ENCODE results near the gene ZCCHC14. TPM values are rescaled to one million over a fixed set of nuclear protein-coding genes. Genes with fewer than 3 reads are reported as not detected.

Gene ZCCHC14
- total RNA-seq, 2 experiments from 2014 or later = 12.4 to 13.9 TPM

- no peaks in the 10 kb centered on the region for H3K9me3 Mint-ChIP-seq
- no peak overlapping the region for H3K4me3 Mint-ChIP-seq
- DNase-seq = no peak
- CTCF ChIA-PET = interaction anchor here (0.6 to 1.6 kb wide), 4 partner anchors 12 to 223 kb away, joined by 3 to 4 read pairs (median 3); no protein-coding TSS in a partner anchor
- H3K4me1 Mint-ChIP-seq (ENCODE audit: low read depth) = no peaks in the 10 kb centered on the region
- intact Hi-C loops (cut with micrococcal nuclease) = no loop called here
- no peaks in the 10 kb centered on the region for H3K27me3 Mint-ChIP-seq (ENCODE audit: low read depth)
- H3K36me3 Mint-ChIP-seq (ENCODE audit: low read depth) = peaks cover 8% of the 10 kb centered on the region
- no peak overlapping the region for H3K27ac Mint-ChIP-seq
Observed at GRCh38 chr16:87412371-87412995, 80.3 kb downstream of the ZCCHC14 start.

GRCh38 chr16:87411375-87412271, 81.2 kb downstream of the ZCCHC14 start:
- Mint-ChIP-seq H3K27ac (peak overlapping the region; percentile 26), H3K27me3 (ENCODE audit: low read depth) (no peaks in the 10 kb centered on the region), H3K9me3 (no peaks in the 10 kb centered on the region), H3K36me3 (ENCODE audit: low read depth) (peaks cover 8% of the 10 kb centered on the region), H3K4me3 (no peak overlapping the region), H3K4me1 (ENCODE audit: low read depth) (no peaks in the 10 kb centered on the region)
- DNase-seq = no peak
- intact Hi-C loops (cut with micrococcal nuclease) = no loop called here
- CTCF ChIA-PET = interaction anchor here (1.3 kb wide), 1 partner anchor 223 kb away, joined by 3 read pairs; no protein-coding TSS in a partner anchor

- H3K27me3 Mint-ChIP-seq (ENCODE audit: low read depth) = no peaks in the 10 kb centered on the region
- H3K4me1 Mint-ChIP-seq (ENCODE audit: low read depth) = no peaks in the 10 kb centered on the region
- no peaks in the 10 kb centered on the region for H3K9me3 Mint-ChIP-seq
- H3K27ac Mint-ChIP-seq = no peak overlapping the region
- CTCF ChIA-PET = no interaction called here
- intact Hi-C loops (cut with micrococcal nuclease) = no loop called here
- DNase-seq = no peak
- no peak overlapping the region for H3K4me3 Mint-ChIP-seq
- peaks cover 10% of the 10 kb centered on the region for H3K36me3 Mint-ChIP-seq (ENCODE audit: low read depth)
Observed at GRCh38 chr16:87410968-87411367, 81.9 kb downstream of the ZCCHC14 start.

GRCh38 chr16:87410530-87410929, 82.3 kb downstream of the ZCCHC14 start:
- intact Hi-C loops (cut with micrococcal nuclease) = no loop called here
- Mint-ChIP-seq H3K36me3 (ENCODE audit: low read depth) (peaks cover 9% of the 10 kb centered on the region), H3K27me3 (ENCODE audit: low read depth) (no peaks in the 10 kb centered on the region), H3K27ac (no peak overlapping the region), H3K4me1 (ENCODE audit: low read depth) (no peaks in the 10 kb centered on the region), H3K4me3 (no peak overlapping the region), H3K9me3 (no peaks in the 10 kb centered on the region)
- DNase-seq = no peak
- CTCF ChIA-PET = interaction anchor here (1.0 kb wide), 1 partner anchor 16 kb away, joined by 3 read pairs; no protein-coding TSS in a partner anchor

- H3K36me3 Mint-ChIP-seq (ENCODE audit: low read depth) = peaks cover 9% of the 10 kb centered on the region
- intact Hi-C loops (cut with micrococcal nuclease) = no loop called here
- H3K4me1 Mint-ChIP-seq (ENCODE audit: low read depth) = no peaks in the 10 kb centered on the region
- H3K27ac Mint-ChIP-seq = no peak overlapping the region
- H3K4me3 Mint-ChIP-seq = no peak overlapping the region
- H3K9me3 Mint-ChIP-seq = no peaks in the 10 kb centered on the region
- CTCF ChIA-PET = interaction anchor here (1.0 kb wide), 1 partner anchor 15 kb away, joined by 3 read pairs; no protein-coding TSS in a partner anchor
- H3K27me3 Mint-ChIP-seq (ENCODE audit: low read depth) = no peaks in the 10 kb centered on the region
- DNase-seq = no peak
Observed at GRCh38 chr16:87409781-87410180, 83.0 kb downstream of the ZCCHC14 start.

GRCh38 chr16:87409153-87409552, 83.7 kb downstream of the ZCCHC14 start:
- Mint-ChIP-seq H3K9me3 (no peaks in the 10 kb centered on the region), H3K27me3 (ENCODE audit: low read depth) (no peaks in the 10 kb centered on the region), H3K4me1 (ENCODE audit: low read depth) (no peaks in the 10 kb centered on the region), H3K4me3 (no peak overlapping the region), H3K36me3 (ENCODE audit: low read depth) (peaks cover 9% of the 10 kb centered on the region), H3K27ac (no peak overlapping the region)
- intact Hi-C loops (cut with micrococcal nuclease) = no loop called here
- no peak for DNase-seq
- CTCF ChIA-PET = no interaction called here

- H3K27ac Mint-ChIP-seq = no peak overlapping the region
- no peaks in the 10 kb centered on the region for H3K9me3 Mint-ChIP-seq
- no peak overlapping the region for H3K4me3 Mint-ChIP-seq
- no peaks in the 10 kb centered on the region for H3K4me1 Mint-ChIP-seq (ENCODE audit: low read depth)
- H3K27me3 Mint-ChIP-seq (ENCODE audit: low read depth) = no peaks in the 10 kb centered on the region
- no peak for DNase-seq
- H3K36me3 Mint-ChIP-seq (ENCODE audit: low read depth) = peaks cover 11% of the 10 kb centered on the region
- CTCF ChIA-PET = interaction anchor here (1.1 to 1.8 kb wide), 3 partner anchors 10 to 229 kb away, joined by 4 to 7 read pairs (median 7); no protein-coding TSS in a partner anchor
- intact Hi-C loops (cut with micrococcal nuclease) = no loop called here
Observed at GRCh38 chr16:87407511-87408112, 85.2 kb downstream of the ZCCHC14 start.

- no peaks in the 10 kb centered on the region for H3K4me1 Mint-ChIP-seq (ENCODE audit: low read depth)
- peaks cover 14% of the 10 kb centered on the region for H3K36me3 Mint-ChIP-seq (ENCODE audit: low read depth)
- H3K4me3 Mint-ChIP-seq = no peak overlapping the region
- no peak for DNase-seq
- H3K27me3 Mint-ChIP-seq (ENCODE audit: low read depth) = no peaks in the 10 kb centered on the region
- H3K9me3 Mint-ChIP-seq = no peaks in the 10 kb centered on the region
- CTCF ChIA-PET = interaction anchor here (1.1 to 1.3 kb wide), 2 partner anchors 11 to 230 kb away, joined by 4 to 7 read pairs; no protein-coding TSS in a partner anchor
- intact Hi-C loops (cut with micrococcal nuclease) = no loop called here
- peak overlapping the region; percentile 53 for H3K27ac Mint-ChIP-seq
Observed at GRCh38 chr16:87406495-87407088, 86.2 kb downstream of the ZCCHC14 start.

- Mint-ChIP-seq H3K4me3 (no peak overlapping the region), H3K27ac (no peak overlapping the region), H3K36me3 (ENCODE audit: low read depth) (peaks cover 15% of the 10 kb centered on the region), H3K27me3 (ENCODE audit: low read depth) (no peaks in the 10 kb centered on the region), H3K9me3 (no peaks in the 10 kb centered on the region), H3K4me1 (ENCODE audit: low read depth) (peaks cover 3% of the 10 kb centered on the region)
- CTCF ChIA-PET = interaction anchor here (0.6 kb wide), 1 partner anchor 362 kb away, joined by 3 read pairs; no protein-coding TSS in a partner anchor
- DNase-seq = no peak
- intact Hi-C loops (cut with micrococcal nuclease) = no loop called here
Observed at GRCh38 chr16:87404764-87405625, 87.8 kb downstream of the ZCCHC14 start.

- no peak overlapping the region for H3K4me3 Mint-ChIP-seq
- CTCF ChIA-PET = interaction anchor here (0.7 to 3.5 kb wide), 8 partner anchors 11 to 240 kb away, joined by 3 to 21 read pairs (median 6); partner anchors contain the start of genes C16orf95 and FBXO31
- peaks cover 9% of the 10 kb centered on the region for H3K36me3 Mint-ChIP-seq (ENCODE audit: low read depth)
- H3K4me1 Mint-ChIP-seq (ENCODE audit: low read depth) = peaks cover 30% of the 10 kb centered on the region
- intact Hi-C loops (cut with micrococcal nuclease) = no loop called here
- H3K9me3 Mint-ChIP-seq = no peaks in the 10 kb centered on the region
- no peak overlapping the region for H3K27ac Mint-ChIP-seq
- DNase-seq = no peak
- H3K27me3 Mint-ChIP-seq (ENCODE audit: low read depth) = no peaks in the 10 kb centered on the region
Observed at GRCh38 chr16:87395181-87395842, 97.5 kb downstream of the ZCCHC14 start.

GRCh38 chr16:87393680-87394055, 99.2 kb downstream of the ZCCHC14 start:
- intact Hi-C loops (cut with micrococcal nuclease) = loop anchor here (1.0 to 5.0 kb wide), 8 partner anchors 69 to 831 kb away; partner anchors contain the start of gene C16orf95
- Mint-ChIP-seq H3K27me3 (ENCODE audit: low read depth) (no peaks in the 10 kb centered on the region), H3K27ac (peak overlapping the region; percentile 88), H3K36me3 (ENCODE audit: low read depth) (peaks cover 7% of the 10 kb centered on the region), H3K4me3 (peak overlapping the region; percentile 85), H3K9me3 (no peaks in the 10 kb centered on the region), H3K4me1 (ENCODE audit: low read depth) (peaks cover 39% of the 10 kb centered on the region)
- DNase-seq = no peak
- CTCF ChIA-PET = interaction anchor here (0.7 to 3.5 kb wide), 14 partner anchors 10 to 242 kb away, joined by 3 to 21 read pairs (median 4); partner anchors contain the start of genes C16orf95 and FBXO31

Data from activated naive CD4-positive, alpha-beta T cell treated with anti-CD3 and anti-CD28 coated beads for 36 hours (primary cell).